ENCODE data around the gene DEFB128. TPM values are rescaled to one million over a fixed set of nuclear protein-coding genes. Genes with fewer than 3 reads are reported as not detected.

The DEFB128 gene
- total RNA-seq, 4 donors from 2014 or later: not detected

DNA sequence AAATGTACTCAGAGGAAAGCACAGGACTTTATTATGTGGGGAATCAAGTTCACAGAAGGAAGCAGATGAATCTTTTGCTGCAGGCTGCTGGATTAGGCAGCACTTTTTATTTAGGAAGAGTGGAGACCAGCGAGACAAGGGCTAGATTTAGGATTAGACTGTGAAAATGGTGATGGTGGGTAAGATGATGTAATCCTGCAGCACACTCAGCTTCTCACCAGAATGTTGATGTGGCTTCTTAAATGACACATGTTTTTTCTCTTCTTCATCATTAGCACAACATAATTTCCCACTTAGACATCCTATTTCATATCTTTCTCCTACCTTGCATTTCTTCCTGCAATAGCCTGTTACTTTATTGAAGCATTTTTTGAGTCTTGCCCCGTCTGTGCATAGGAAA is 1.8 kb downstream of the DEFB128 start:
- no peaks in the 10 kb centered on the region for H3K4me1 ChIP-seq
- TF ChIP-seq CTCF (IDR thresholded peaks at IDR 0.05): no peak
- TF ChIP-seq POLR2A (IDR thresholded peaks at IDR 0.05): no peak

GRCh38 chr20:184288-184687 is 5.2 kb downstream of the DEFB128 start:
- Histone ChIP-seq H3K9me3 (no peaks in the 10 kb centered on the region), H3K4me3 (no peak overlapping the region), H3K36me3 (no peaks in the 10 kb centered on the region), H3K27me3 (no peaks in the 10 kb centered on the region), H3K4me1 (no peaks in the 10 kb centered on the region), H3K27ac (no peak overlapping the region)
- TF ChIP-seq POLR2A (IDR thresholded peaks at IDR 0.05): no peak
- no peak for TF ChIP-seq CTCF (IDR thresholded peaks at IDR 0.05)
- DNase-seq: no peak

More for the DNA sequence above, 1.8 kb downstream of the DEFB128 start:
- Histone ChIP-seq H3K27ac (no peak overlapping the region), H3K4me3 (no peak overlapping the region), H3K27me3 (no peaks in the 10 kb centered on the region), H3K36me3 (no peaks in the 10 kb centered on the region), H3K9me3 (no peaks in the 10 kb centered on the region)
- DNase-seq: no peak

DNA sequence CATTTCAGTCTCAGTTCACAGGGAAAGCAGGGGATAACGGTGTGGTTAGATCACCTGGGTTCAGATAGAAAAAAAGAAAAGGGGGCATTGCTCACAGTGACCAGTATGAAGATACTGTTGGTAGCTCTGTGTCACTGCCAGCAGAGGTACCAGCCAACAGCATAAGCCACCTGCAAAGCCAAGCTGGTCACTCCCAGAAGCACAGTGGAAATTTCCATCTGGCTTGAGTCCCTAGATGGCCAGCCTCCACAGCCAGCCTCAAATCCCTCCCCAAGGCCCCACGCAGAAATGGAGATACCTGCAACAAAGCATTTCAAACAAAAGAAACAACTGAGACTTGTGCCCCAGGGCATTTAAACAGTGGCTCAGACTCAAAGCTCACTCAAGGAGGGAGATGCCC is 20.6 kb downstream of the DEFB128 start:
- no peaks in the 10 kb centered on the region for H3K4me1 ChIP-seq
- DNase-seq: no peak

DNA sequence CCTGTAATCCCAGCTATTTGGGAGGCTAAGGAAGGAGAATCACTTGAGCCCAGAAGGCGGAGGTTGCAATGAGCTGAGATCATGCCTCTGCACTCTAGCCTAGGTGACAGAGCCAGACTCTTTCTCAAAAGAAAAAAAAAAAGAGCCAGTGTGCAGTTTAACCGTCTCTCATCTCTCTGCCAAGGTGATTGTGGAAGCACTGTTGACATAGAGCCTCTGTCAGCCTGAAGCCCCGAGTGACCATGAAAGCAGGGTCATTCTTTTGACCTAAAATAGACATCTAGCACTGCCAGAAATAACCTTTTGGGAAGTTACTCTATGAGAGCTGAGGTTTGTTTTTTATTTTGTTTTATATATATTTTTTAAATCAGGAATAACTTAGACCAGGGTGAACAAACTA is 24.9 kb downstream of the DEFB128 start:
- Histone ChIP-seq H3K36me3 (no peaks in the 10 kb centered on the region), H3K27me3 (no peaks in the 10 kb centered on the region), H3K4me1 (no peaks in the 10 kb centered on the region), H3K4me3 (no peak overlapping the region), H3K9me3 (no peaks in the 10 kb centered on the region), H3K27ac (no peak overlapping the region)
- TF ChIP-seq CTCF (IDR thresholded peaks at IDR 0.05) (no peak), POLR2A (IDR thresholded peaks at IDR 0.05) (no peak)
- no peak for DNase-seq

More for the DNA sequence above, 20.6 kb downstream of the DEFB128 start:
- TF ChIP-seq CTCF (IDR thresholded peaks at IDR 0.05): no peak
- H3K4me3 ChIP-seq: no peak overlapping the region
- no peak overlapping the region for H3K27ac ChIP-seq
- H3K36me3 ChIP-seq: no peaks in the 10 kb centered on the region
- no peaks in the 10 kb centered on the region for H3K27me3 ChIP-seq
- H3K9me3 ChIP-seq: no peaks in the 10 kb centered on the region

GRCh38 chr20:157154-157553 is 32.4 kb downstream of the DEFB128 start, which contains the start of gene DEFB127:
DEFB127 (plus strand) TSS chr20:157454; CDS start chr20:157545, 91 bp downstream.
- no peak for TF ChIP-seq POLR2A (IDR thresholded peaks at IDR 0.05)
- TF ChIP-seq CTCF (IDR thresholded peaks at IDR 0.05): no peak
- Histone ChIP-seq H3K4me3 (no peak within 1 kb of the TSS), H3K27me3 (no peaks in the 10 kb centered on the region), H3K27ac (no peak within 1 kb of the TSS), H3K36me3 (no peaks in the 10 kb centered on the region), H3K4me1 (no peaks in the 10 kb centered on the region), H3K9me3 (no peaks in the 10 kb centered on the region)
- DNase-seq: no peak

DNA sequence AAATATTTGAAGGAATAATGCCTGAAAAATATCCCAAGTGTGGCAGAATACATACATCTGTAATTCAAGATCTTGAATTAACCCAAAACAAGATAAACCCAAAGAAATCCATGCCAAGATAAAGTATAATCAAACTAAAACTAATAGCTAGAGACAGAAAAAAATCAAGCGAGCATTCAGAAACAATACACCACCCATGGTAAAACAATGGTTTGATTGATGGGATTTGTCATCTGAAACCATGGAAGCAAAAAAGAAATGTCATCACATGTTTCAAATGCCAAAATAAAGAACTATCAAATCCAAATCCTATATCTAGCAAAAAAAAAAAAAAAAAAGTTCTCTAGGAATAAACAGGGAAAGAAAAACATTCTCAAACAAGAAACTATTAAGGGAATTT is 37.4 kb downstream of the DEFB128 start:
- H3K36me3 ChIP-seq: no peaks in the 10 kb centered on the region
- H3K4me3 ChIP-seq: no peak overlapping the region
- no peaks in the 10 kb centered on the region for H3K27me3 ChIP-seq
- H3K27ac ChIP-seq: no peak overlapping the region
- DNase-seq: no peak
- TF ChIP-seq CTCF (IDR thresholded peaks at IDR 0.05) (no peak), POLR2A (IDR thresholded peaks at IDR 0.05) (no peak)
- H3K4me1 ChIP-seq: no peaks in the 10 kb centered on the region
- H3K9me3 ChIP-seq: no peaks in the 10 kb centered on the region
